Stimulated activated memory B cell treated with anti-CD40 and anti-IgM and Interleukin-4, amounts not matched to agents 10 μg/mL and 1 μg/mL and 100 μg/mL, for 72 hours (primary cell): ENCODE data around the gene GCLC.

ENCODE experiments used
- ATAC-seq: fragments of 150-1000 bp; cut with Tn5 transposase; 2 replicates; pipeline ENCODE4 v1.10.0; 2021
- H3K27ac Mint-ChIP-seq: one replicate; pipeline ENCODE4 v1.8.0; 2022; ENCODE audit warnings: mild to moderate bottlenecking, mixed read lengths
- H3K27me3 Mint-ChIP-seq: one replicate; pipeline ENCODE4 v1.8.0; 2022; ENCODE audit warnings: mixed read lengths
- H3K36me3 Mint-ChIP-seq: one replicate; pipeline ENCODE4 v1.8.0; 2022; ENCODE audit warnings: mixed read lengths
- H3K4me1 Mint-ChIP-seq: one replicate; pipeline ENCODE4 v1.8.0; 2022; ENCODE audit warnings: mixed read lengths
- H3K4me3 Mint-ChIP-seq: one replicate; pipeline ENCODE4 v1.8.0; 2022; ENCODE audit warnings: mild to moderate bottlenecking, moderate library complexity, mixed read lengths
- H3K9me3 Mint-ChIP-seq: one replicate; pipeline ENCODE4 v1.8.0; 2022; ENCODE audit warnings: mixed read lengths

GCLC gene

GRCh38 chr6:53520320-53520928 is 24.5 kb downstream of the GCLC start:
- H3K4me3 Mint-ChIP-seq = no peak overlapping the region
- H3K9me3 Mint-ChIP-seq = no peaks in the 10 kb centered on the region
- no peak for ATAC-seq
- H3K27ac Mint-ChIP-seq = no peak overlapping the region
- peaks cover 5% of the 10 kb centered on the region for H3K4me1 Mint-ChIP-seq
- no peaks in the 10 kb centered on the region for H3K27me3 Mint-ChIP-seq
- peaks cover 37% of the 10 kb centered on the region for H3K36me3 Mint-ChIP-seq

GRCh38 chr6:53518862-53519261 is 26.0 kb downstream of the GCLC start:
- Mint-ChIP-seq H3K27ac (no peak overlapping the region), H3K4me1 (peaks cover 5% of the 10 kb centered on the region), H3K36me3 (peaks cover 48% of the 10 kb centered on the region), H3K4me3 (no peak overlapping the region), H3K9me3 (no peaks in the 10 kb centered on the region), H3K27me3 (no peaks in the 10 kb centered on the region)
- no peak for ATAC-seq

- no peak for ATAC-seq
- H3K4me1 Mint-ChIP-seq = peaks cover 5% of the 10 kb centered on the region
- H3K36me3 Mint-ChIP-seq = peaks cover 48% of the 10 kb centered on the region
- no peaks in the 10 kb centered on the region for H3K27me3 Mint-ChIP-seq
- H3K27ac Mint-ChIP-seq = no peak overlapping the region
- H3K4me3 Mint-ChIP-seq = no peak overlapping the region
- no peaks in the 10 kb centered on the region for H3K9me3 Mint-ChIP-seq
Observed at GRCh38 chr6:53517021-53517420, 27.9 kb downstream of the GCLC start.

GRCh38 chr6:53514677-53515076 is 30.2 kb downstream of the GCLC start:
- ATAC-seq = no peak
- Mint-ChIP-seq H3K27me3 (no peaks in the 10 kb centered on the region), H3K27ac (no peak overlapping the region), H3K4me1 (no peaks in the 10 kb centered on the region), H3K9me3 (no peaks in the 10 kb centered on the region), H3K36me3 (peaks cover 50% of the 10 kb centered on the region), H3K4me3 (no peak overlapping the region)

- peaks cover 50% of the 10 kb centered on the region for H3K36me3 Mint-ChIP-seq
- no peaks in the 10 kb centered on the region for H3K27me3 Mint-ChIP-seq
- H3K4me3 Mint-ChIP-seq = no peak overlapping the region
- H3K4me1 Mint-ChIP-seq = no peaks in the 10 kb centered on the region
- no peaks in the 10 kb centered on the region for H3K9me3 Mint-ChIP-seq
- H3K27ac Mint-ChIP-seq = no peak overlapping the region
- no peak for ATAC-seq
Observed at GRCh38 chr6:53513519-53513966, 31.4 kb downstream of the GCLC start.

GRCh38 chr6:53513056-53513455 is 31.8 kb downstream of the GCLC start:
- Mint-ChIP-seq H3K4me3 (no peak overlapping the region), H3K4me1 (no peaks in the 10 kb centered on the region), H3K9me3 (no peaks in the 10 kb centered on the region), H3K27me3 (no peaks in the 10 kb centered on the region), H3K27ac (no peak overlapping the region), H3K36me3 (peaks cover 54% of the 10 kb centered on the region)
- ATAC-seq = no peak

- ATAC-seq = no peak
- Mint-ChIP-seq H3K4me1 (no peaks in the 10 kb centered on the region), H3K4me3 (no peak overlapping the region), H3K27ac (no peak overlapping the region), H3K9me3 (no peaks in the 10 kb centered on the region), H3K27me3 (no peaks in the 10 kb centered on the region), H3K36me3 (peaks cover 54% of the 10 kb centered on the region)
Observed at GRCh38 chr6:53512626-53513025, 32.3 kb downstream of the GCLC start.

- ATAC-seq = no peak
- no peaks in the 10 kb centered on the region for H3K27me3 Mint-ChIP-seq
- H3K27ac Mint-ChIP-seq = no peak overlapping the region
- H3K4me3 Mint-ChIP-seq = no peak overlapping the region
- peaks cover 51% of the 10 kb centered on the region for H3K36me3 Mint-ChIP-seq
- H3K4me1 Mint-ChIP-seq = no peaks in the 10 kb centered on the region
- no peaks in the 10 kb centered on the region for H3K9me3 Mint-ChIP-seq
Observed at GRCh38 chr6:53510746-53511145, 34.2 kb downstream of the GCLC start.

- no peak for ATAC-seq
- no peak overlapping the region for H3K27ac Mint-ChIP-seq
- no peaks in the 10 kb centered on the region for H3K4me1 Mint-ChIP-seq
- H3K27me3 Mint-ChIP-seq = no peaks in the 10 kb centered on the region
- no peaks in the 10 kb centered on the region for H3K9me3 Mint-ChIP-seq
- H3K4me3 Mint-ChIP-seq = no peak overlapping the region
- H3K36me3 Mint-ChIP-seq = peaks cover 71% of the 10 kb centered on the region
Observed at GRCh38 chr6:53506872-53507271, 38.0 kb downstream of the GCLC start.

GRCh38 chr6:53504512-53504911 is 40.4 kb downstream of the GCLC start:
- H3K27ac Mint-ChIP-seq = no peak overlapping the region
- no peaks in the 10 kb centered on the region for H3K27me3 Mint-ChIP-seq
- H3K4me1 Mint-ChIP-seq = no peaks in the 10 kb centered on the region
- H3K36me3 Mint-ChIP-seq = peaks cover 65% of the 10 kb centered on the region
- no peak overlapping the region for H3K4me3 Mint-ChIP-seq
- no peak for ATAC-seq
- H3K9me3 Mint-ChIP-seq = no peaks in the 10 kb centered on the region

- ATAC-seq = no peak
- Mint-ChIP-seq H3K4me1 (no peaks in the 10 kb centered on the region), H3K9me3 (no peaks in the 10 kb centered on the region), H3K4me3 (no peak overlapping the region), H3K27ac (no peak overlapping the region), H3K27me3 (no peaks in the 10 kb centered on the region), H3K36me3 (peaks cover 65% of the 10 kb centered on the region)
Observed at GRCh38 chr6:53503060-53503459, 41.8 kb downstream of the GCLC start.

GRCh38 chr6:53501432-53501831 is 43.5 kb downstream of the GCLC start:
- Mint-ChIP-seq H3K9me3 (no peaks in the 10 kb centered on the region), H3K4me1 (no peaks in the 10 kb centered on the region), H3K27ac (no peak overlapping the region), H3K36me3 (peaks cover 67% of the 10 kb centered on the region), H3K4me3 (no peak overlapping the region), H3K27me3 (no peaks in the 10 kb centered on the region)
- ATAC-seq = no peak

GRCh38 chr6:53500095-53500494 is 44.8 kb downstream of the GCLC start:
- ATAC-seq = no peak
- Mint-ChIP-seq H3K9me3 (no peaks in the 10 kb centered on the region), H3K4me1 (no peaks in the 10 kb centered on the region), H3K27ac (no peak overlapping the region), H3K27me3 (no peaks in the 10 kb centered on the region), H3K36me3 (peaks cover 53% of the 10 kb centered on the region), H3K4me3 (no peak overlapping the region)

- Mint-ChIP-seq H3K27ac (no peak overlapping the region), H3K27me3 (no peaks in the 10 kb centered on the region), H3K4me3 (no peak overlapping the region), H3K9me3 (no peaks in the 10 kb centered on the region), H3K36me3 (peaks cover 44% of the 10 kb centered on the region), H3K4me1 (no peaks in the 10 kb centered on the region)
- no peak for ATAC-seq
Observed at GRCh38 chr6:53499094-53499493, 45.8 kb downstream of the GCLC start.

GRCh38 chr6:53498649-53499048 is 46.3 kb downstream of the GCLC start:
- Mint-ChIP-seq H3K27me3 (no peaks in the 10 kb centered on the region), H3K9me3 (no peaks in the 10 kb centered on the region), H3K27ac (no peak overlapping the region), H3K4me3 (no peak overlapping the region), H3K36me3 (peaks cover 41% of the 10 kb centered on the region), H3K4me1 (no peaks in the 10 kb centered on the region)
- ATAC-seq = no peak

- Mint-ChIP-seq H3K4me3 (no peak overlapping the region), H3K9me3 (no peaks in the 10 kb centered on the region), H3K4me1 (peaks cover 7% of the 10 kb centered on the region), H3K27ac (no peak overlapping the region), H3K36me3 (peaks cover 34% of the 10 kb centered on the region), H3K27me3 (no peaks in the 10 kb centered on the region)
- no peak for ATAC-seq
Observed at GRCh38 chr6:53497905-53498304, 47.0 kb downstream of the GCLC start.
